Activated T-cell treated with anti-CD3 and anti-CD28 coated beads, Interleukin-2, amount 50 U/mL, for 72 hours (primary cell): ENCODE measurements around the gene APLN. TPM values are rescaled to one million over a fixed set of nuclear protein-coding genes. Genes with fewer than 3 reads are reported as not detected.

Source experiments
- ATAC-seq, 2 donors: fragments of 150-1000 bp; cut with Tn5 transposase; replicated peaks in 1 of 2; 2 replicates each; pipeline ENCODE4 v1.10.0; 2021; ENCODE audit warnings: moderate library complexity in 2 of 2, mild to moderate bottlenecking in 1 of 2
- DNase-seq, 2 donors: peaks; one replicate each; pipeline ENCODE4 v3.0.0; 2021 to 2022; ENCODE audit warnings: mixed read lengths in 1 of 2
- H3K27ac Mint-ChIP-seq: one replicate; pipeline ENCODE4 v1.8.0; 2022; ENCODE audit warnings: mild to moderate bottlenecking, moderate library complexity, mixed read lengths
- H3K27me3 Mint-ChIP-seq: one replicate; pipeline ENCODE4 v1.8.0; 2022; ENCODE audit warnings: low read depth, mixed read lengths
- H3K36me3 Mint-ChIP-seq, 2 donors: one replicate each; pipeline ENCODE4 v1.8.0; 2022; ENCODE audit warnings: mixed read lengths in 2 of 2, mild to moderate bottlenecking in 1 of 2; ENCODE audit not compliant: insufficient read depth in 2 of 2
- H3K4me1 Mint-ChIP-seq: one replicate; pipeline ENCODE4 v1.8.0; 2022; ENCODE audit warnings: low read depth, mixed read lengths
- H3K4me3 Mint-ChIP-seq, 2 donors: one replicate each; pipeline ENCODE4 v1.8.0; 2022; ENCODE audit warnings: mild to moderate bottlenecking in 2 of 2, mixed read lengths in 2 of 2, moderate library complexity in 2 of 2
- H3K9me3 Mint-ChIP-seq, 2 donors: one replicate each; pipeline ENCODE4 v1.8.0; 2022; ENCODE audit warnings: mixed read lengths in 2 of 2
- total RNA-seq, 2 donors: library from RNA; stranded (reverse); gene quantifications; one replicate each; pipeline ENCODE4 v1.2.3, GENCODE V29; 2022

Gene APLN
- total RNA-seq, 2 donors from 2014 or later = 0.14 to 0.23 TPM

DNA sequence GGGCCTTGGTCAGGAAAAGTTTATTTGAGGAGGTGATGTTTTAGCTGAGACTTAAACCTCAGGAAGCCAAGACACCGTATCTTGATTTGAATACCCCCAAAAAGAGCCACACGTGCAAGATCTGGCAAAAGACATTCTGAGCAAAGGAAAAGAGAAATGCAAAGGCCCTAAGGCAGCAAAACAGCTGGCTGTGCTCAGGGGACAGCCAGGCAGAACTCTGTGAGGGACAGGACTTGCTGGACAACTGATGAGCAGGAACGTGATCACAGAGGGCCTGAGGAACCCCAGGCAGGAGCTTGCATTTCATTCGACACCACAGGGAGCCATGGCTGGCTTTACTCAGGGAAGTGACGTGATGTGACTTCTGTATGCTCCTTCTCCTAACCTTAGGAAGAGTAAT lies 58.7 kb downstream of the APLN start:
- Mint-ChIP-seq H3K36me3 (no peaks in the 10 kb centered on the region), H3K4me1 (no peaks in the 10 kb centered on the region), H3K4me3 (no peak overlapping the region), H3K9me3 (no peaks in the 10 kb centered on the region), H3K27ac (no peak overlapping the region), H3K27me3 (peaks cover 18% of the 10 kb centered on the region)
- no peak for DNase-seq
- no peak for ATAC-seq

Other genes with a start within 250 kb of the APLN start
- gene SMARCA1, start 131.5 kb downstream of the APLN start, total RNA-seq = under 1 TPM; 0.36 to 0.44 TPM
- gene OCRL, start 114.7 kb downstream of the APLN start, total RNA-seq = 1 to 10 TPM; 3.1 to 4.7 TPM
- under 1 TPM; 0.24 to 0.42 TPM for gene XPNPEP2, start 84.0 kb upstream of the APLN start, total RNA-seq
- 100 to 1,000 TPM; 148 to 166 TPM for gene SASH3, start 125.0 kb upstream of the APLN start, total RNA-seq
- 10 to 100 TPM; 12.6 to 12.8 TPM for gene ZDHHC9, start 188.9 kb upstream of the APLN start, total RNA-seq